K562 (cell line): ENCODE data around the gene ODF2. TPM values are rescaled to one million over a fixed set of nuclear protein-coding genes. Genes with fewer than 3 reads are reported as not detected.

Experiments
- polyA plus RNA-seq, 8 experiments: library from polyadenylated mRNA; depleted of rRNA in 4 of 8; stranded (reverse) in 5 of 8; unstranded in 3 of 8; fragments of >200 nt; fragmentation: Nextera tagmentation in 2 of 8; fragmentation: Illumina TruSeq in 1 of 8; extraction: Ambion mirVana in 2 of 8; extraction: Trizol in 1 of 8; gene quantifications; 2 replicates each; pipeline versions ENCODE4 v1.2.1 to v1.2.3, GENCODE V29; 2011 to 2014; ENCODE audit warnings: inconsistent platforms in 1 of 8, missing spikeins in 1 of 8
- small RNA-seq: library from RNA; depleted of rRNA; stranded (forward); fragments of <200 nt; gene quantifications from one replicate; pipeline ENCODE3, GENCODE V24; 2014
- total RNA-seq, 7 experiments: library from RNA; depleted of rRNA in 6 of 7; stranded (reverse); fragments of >200 nt in 6 of 7; fragmentation: Illumina TruSeq in 2 of 7; extraction: Trizol in 2 of 7; gene quantifications; 2 replicates each; pipeline versions ENCODE4 v1.2.1 to v1.2.3, GENCODE V29; 2011 to 2021; ENCODE audit warnings: low replicate concordance in 1 of 7

ODF2 gene
- total and polyA plus RNA-seq, 9 of the 15 experiments (the other 6 are each of a cell fraction or from before 2014, with no cell fraction given) = 16.5 to 83.2 (median 69.7) TPM

Small RNAs within 50 kb of the gene (small RNA-seq; reads per million reads assigned to genes)
- not detected for gene RNU7-171P

Other genes starting within 250 kb of the ODF2 start
Only the 7 nearest of the 12 such genes appear.
- 46.0 and 90.9 TPM in 2 replicates for gene TRUB2, start 133.6 kb upstream of the ODF2 start, total RNA-seq (2014; rRNA removed)
- gene TRUB2, start 133.6 kb upstream of the ODF2 start, total RNA-seq (2014; rRNA removed; fragmentation: Illumina TruSeq; extraction: Trizol) = 43.0 and 63.0 TPM in 2 replicates
- gene TRUB2, start 133.6 kb upstream of the ODF2 start, total RNA-seq (2015; rRNA removed; fragmentation: Illumina TruSeq; extraction: Trizol) = 72.7 and 74.7 TPM in 2 replicates
- gene TRUB2, start 133.6 kb upstream of the ODF2 start, total RNA-seq (2021) = 91.3 and 104 TPM in 2 replicates
- gene TRUB2, start 133.6 kb upstream of the ODF2 start, polyA plus RNA-seq (2011; rRNA removed) = 64.4 and 79.2 TPM in 2 replicates
- gene TRUB2, start 133.6 kb upstream of the ODF2 start, polyA plus RNA-seq (2014; fragmentation: Illumina TruSeq; extraction: Trizol) = 110 and 117 TPM in 2 replicates
- 10 to 100 TPM in 1 of 2 experiments, 1 to 10 TPM in 1; 9.3 to 24.2 TPM for gene TRUB2, start 133.6 kb upstream of the ODF2 start, polyA plus RNA-seq (2014; fragmentation: Nextera tagmentation; extraction: Ambion mirVana)
- gene TRUB2, start 133.6 kb upstream of the ODF2 start, polyA plus RNA-seq (2014; rRNA removed) = 56.7 and 89.1 TPM in 2 replicates
- gene COQ4, start 133.2 kb upstream of the ODF2 start, total RNA-seq (2014; rRNA removed) = 104 and 150 TPM in 2 replicates
- 44.3 and 48.5 TPM in 2 replicates for gene COQ4, start 133.2 kb upstream of the ODF2 start, total RNA-seq (2014; rRNA removed; fragmentation: Illumina TruSeq; extraction: Trizol)
- 66.2 and 67.2 TPM in 2 replicates for gene COQ4, start 133.2 kb upstream of the ODF2 start, total RNA-seq (2015; rRNA removed; fragmentation: Illumina TruSeq; extraction: Trizol)
- 102 and 107 TPM in 2 replicates for gene COQ4, start 133.2 kb upstream of the ODF2 start, total RNA-seq (2021)
- gene COQ4, start 133.2 kb upstream of the ODF2 start, polyA plus RNA-seq (2011; rRNA removed) = 113 and 117 TPM in 2 replicates
- 58.3 and 90.4 TPM in 2 replicates for gene COQ4, start 133.2 kb upstream of the ODF2 start, polyA plus RNA-seq (2014; fragmentation: Illumina TruSeq; extraction: Trizol)
- 10 to 100 TPM in 1 of 2 experiments, 1 to 10 TPM in 1; 9.1 to 11.3 TPM for gene COQ4, start 133.2 kb upstream of the ODF2 start, polyA plus RNA-seq (2014; fragmentation: Nextera tagmentation; extraction: Ambion mirVana)
- gene COQ4, start 133.2 kb upstream of the ODF2 start, polyA plus RNA-seq (2014; rRNA removed) = 135 and 140 TPM in 2 replicates
- gene SLC27A4, start 115.5 kb upstream of the ODF2 start, total RNA-seq (2014; rRNA removed) = 22.6 and 36.7 TPM in 2 replicates
- 6.1 and 8.1 TPM in 2 replicates for gene SLC27A4, start 115.5 kb upstream of the ODF2 start, total RNA-seq (2014; rRNA removed; fragmentation: Illumina TruSeq; extraction: Trizol)
- gene SLC27A4, start 115.5 kb upstream of the ODF2 start, total RNA-seq (2015; rRNA removed; fragmentation: Illumina TruSeq; extraction: Trizol) = 14.0 TPM in 2 replicates
- 31.6 and 35.7 TPM in 2 replicates for gene SLC27A4, start 115.5 kb upstream of the ODF2 start, total RNA-seq (2021)
- gene SLC27A4, start 115.5 kb upstream of the ODF2 start, polyA plus RNA-seq (2011; rRNA removed) = 7.9 and 9.1 TPM in 2 replicates
- gene SLC27A4, start 115.5 kb upstream of the ODF2 start, polyA plus RNA-seq (2014; fragmentation: Illumina TruSeq; extraction: Trizol) = 16.1 and 22.7 TPM in 2 replicates
- under 1 TPM; 0.25 to 0.92 TPM for gene SLC27A4, start 115.5 kb upstream of the ODF2 start, polyA plus RNA-seq (2014; fragmentation: Nextera tagmentation; extraction: Ambion mirVana)
- gene SLC27A4, start 115.5 kb upstream of the ODF2 start, polyA plus RNA-seq (2014; rRNA removed) = 16.0 and 18.1 TPM in 2 replicates
- gene URM1, start 84.6 kb upstream of the ODF2 start, total RNA-seq (2014; rRNA removed) = 53.3 and 68.0 TPM in 2 replicates
- gene URM1, start 84.6 kb upstream of the ODF2 start, total RNA-seq (2014; rRNA removed; fragmentation: Illumina TruSeq; extraction: Trizol) = 25.4 and 35.7 TPM in 2 replicates
- gene URM1, start 84.6 kb upstream of the ODF2 start, total RNA-seq (2015; rRNA removed; fragmentation: Illumina TruSeq; extraction: Trizol) = 33.7 and 37.3 TPM in 2 replicates
- 82.0 and 83.8 TPM in 2 replicates for gene URM1, start 84.6 kb upstream of the ODF2 start, total RNA-seq (2021)
- 57.0 and 74.4 TPM in 2 replicates for gene URM1, start 84.6 kb upstream of the ODF2 start, polyA plus RNA-seq (2011; rRNA removed)
- 88.9 and 90.6 TPM in 2 replicates for gene URM1, start 84.6 kb upstream of the ODF2 start, polyA plus RNA-seq (2014; fragmentation: Illumina TruSeq; extraction: Trizol)
- 10 to 100 TPM; 10.1 to 24.7 TPM for gene URM1, start 84.6 kb upstream of the ODF2 start, polyA plus RNA-seq (2014; fragmentation: Nextera tagmentation; extraction: Ambion mirVana)
- gene URM1, start 84.6 kb upstream of the ODF2 start, polyA plus RNA-seq (2014; rRNA removed) = 72.1 and 81.3 TPM in 2 replicates
- 18.0 and 20.6 TPM in 2 replicates for gene CERCAM, start 35.1 kb upstream of the ODF2 start, total RNA-seq (2014; rRNA removed)
- gene CERCAM, start 35.1 kb upstream of the ODF2 start, total RNA-seq (2014; rRNA removed; fragmentation: Illumina TruSeq; extraction: Trizol) = 4.2 and 5.0 TPM in 2 replicates
- gene CERCAM, start 35.1 kb upstream of the ODF2 start, total RNA-seq (2015; rRNA removed; fragmentation: Illumina TruSeq; extraction: Trizol) = 18.3 and 19.0 TPM in 2 replicates
- gene CERCAM, start 35.1 kb upstream of the ODF2 start, total RNA-seq (2021) = 22.2 and 24.0 TPM in 2 replicates
- gene CERCAM, start 35.1 kb upstream of the ODF2 start, polyA plus RNA-seq (2011; rRNA removed) = 18.8 and 39.4 TPM in 2 replicates
- 10.5 and 14.0 TPM in 2 replicates for gene CERCAM, start 35.1 kb upstream of the ODF2 start, polyA plus RNA-seq (2014; fragmentation: Illumina TruSeq; extraction: Trizol)
- gene CERCAM, start 35.1 kb upstream of the ODF2 start, polyA plus RNA-seq (2014; fragmentation: Nextera tagmentation; extraction: Ambion mirVana) = 1 to 10 TPM in 1 of 2 experiments, under 1 TPM in 1; 0.75 to 1.3 TPM
- gene CERCAM, start 35.1 kb upstream of the ODF2 start, polyA plus RNA-seq (2014; rRNA removed) = 21.9 and 26.4 TPM in 2 replicates
- 37.6 and 39.2 TPM in 2 replicates for gene GLE1, start 48.7 kb downstream of the ODF2 start, total RNA-seq (2014; rRNA removed)
- 37.7 and 40.7 TPM in 2 replicates for gene GLE1, start 48.7 kb downstream of the ODF2 start, total RNA-seq (2014; rRNA removed; fragmentation: Illumina TruSeq; extraction: Trizol)
- gene GLE1, start 48.7 kb downstream of the ODF2 start, total RNA-seq (2015; rRNA removed; fragmentation: Illumina TruSeq; extraction: Trizol) = 37.6 and 42.7 TPM in 2 replicates
- 35.0 and 37.1 TPM in 2 replicates for gene GLE1, start 48.7 kb downstream of the ODF2 start, total RNA-seq (2021)
- gene GLE1, start 48.7 kb downstream of the ODF2 start, polyA plus RNA-seq (2011; rRNA removed) = 39.1 and 44.8 TPM in 2 replicates
- 38.5 and 41.8 TPM in 2 replicates for gene GLE1, start 48.7 kb downstream of the ODF2 start, polyA plus RNA-seq (2014; fragmentation: Illumina TruSeq; extraction: Trizol)
- 10 to 100 TPM; 15.9 to 19.8 TPM for gene GLE1, start 48.7 kb downstream of the ODF2 start, polyA plus RNA-seq (2014; fragmentation: Nextera tagmentation; extraction: Ambion mirVana)
- gene GLE1, start 48.7 kb downstream of the ODF2 start, polyA plus RNA-seq (2014; rRNA removed) = 28.8 and 32.5 TPM in 2 replicates
- gene SPTAN1, start 96.6 kb downstream of the ODF2 start, total RNA-seq (2014; rRNA removed) = 7.0 and 10.8 TPM in 2 replicates
- 4.5 and 4.7 TPM in 2 replicates for gene SPTAN1, start 96.6 kb downstream of the ODF2 start, total RNA-seq (2014; rRNA removed; fragmentation: Illumina TruSeq; extraction: Trizol)
- gene SPTAN1, start 96.6 kb downstream of the ODF2 start, total RNA-seq (2015; rRNA removed; fragmentation: Illumina TruSeq; extraction: Trizol) = 10.4 and 11.5 TPM in 2 replicates
- gene SPTAN1, start 96.6 kb downstream of the ODF2 start, total RNA-seq (2021) = 13.5 and 13.7 TPM in 2 replicates
- 8.3 and 16.5 TPM in 2 replicates for gene SPTAN1, start 96.6 kb downstream of the ODF2 start, polyA plus RNA-seq (2011; rRNA removed)
- 6.8 and 8.5 TPM in 2 replicates for gene SPTAN1, start 96.6 kb downstream of the ODF2 start, polyA plus RNA-seq (2014; fragmentation: Illumina TruSeq; extraction: Trizol)
- gene SPTAN1, start 96.6 kb downstream of the ODF2 start, polyA plus RNA-seq (2014; fragmentation: Nextera tagmentation; extraction: Ambion mirVana) = 1 to 10 TPM; 1.5 to 2.1 TPM
- 5.0 and 6.0 TPM in 2 replicates for gene SPTAN1, start 96.6 kb downstream of the ODF2 start, polyA plus RNA-seq (2014; rRNA removed)